Measurements from ENCODE around the gene TRHDE.

Gene TRHDE

GRCh38 chr12:72272091-72272661, at the start of gene TRHDE:
TSS of gene TRHDE (plus strand) at chr12:72272370. CDS start at chr12:72272644, 274 bp downstream.
- no peak for DNase-seq

- no peak for DNase-seq
These were observed 45.7 kb upstream of the TRHDE start for GRCh38 chr12:72226510-72226909.

GRCh38 chr12:72228424-72228823, 43.7 kb upstream of the TRHDE start:
- DNase-seq: no peak

- DNase-seq: no peak
These were observed 41.6 kb upstream of the TRHDE start for GRCh38 chr12:72230589-72230988.

- DNase-seq: no peak
These were observed 37.3 kb upstream of the TRHDE start for GRCh38 chr12:72234886-72235285.

- no peak for DNase-seq
These were observed 36.0 kb upstream of the TRHDE start for GRCh38 chr12:72236071-72236705.

- no peak for DNase-seq
These were observed 30.6 kb upstream of the TRHDE start for GRCh38 chr12:72241552-72241951.

GRCh38 chr12:72242946-72243345, 29.2 kb upstream of the TRHDE start:
- DNase-seq: no peak

- no peak for DNase-seq
These were observed 25.8 kb upstream of the TRHDE start for GRCh38 chr12:72246370-72246769.

- no peak for DNase-seq
These were observed 21.8 kb upstream of the TRHDE start for GRCh38 chr12:72250346-72250745.

- DNase-seq: no peak
These were observed 15.4 kb upstream of the TRHDE start for GRCh38 chr12:72256725-72257124.

GRCh38 chr12:72261885-72262284, 10.3 kb upstream of the TRHDE start:
- DNase-seq: no peak

GRCh38 chr12:72264548-72265175, 7.5 kb upstream of the TRHDE start:
- DNase-seq: no peak

GRCh38 chr12:72267974-72268373, 4.2 kb upstream of the TRHDE start:
- DNase-seq: no peak

GRCh38 chr12:72268386-72268785, 3.8 kb upstream of the TRHDE start:
- no peak for DNase-seq

- no peak for DNase-seq
These were observed 2.7 kb upstream of the TRHDE start for GRCh38 chr12:72269491-72269890.

GRCh38 chr12:72270246-72270645, 1.9 kb upstream of the TRHDE start:
- no peak for DNase-seq

GRCh38 chr12:72270961-72271360, 1.2 kb upstream of the TRHDE start:
- DNase-seq: no peak

GRCh38 chr12:72271451-72272090, 599 bp upstream of the TRHDE start:
- no peak for DNase-seq

- DNase-seq: no peak
These were observed 745 bp downstream of the TRHDE start for GRCh38 chr12:72272731-72273498.

- no peak for DNase-seq
These were observed 1.3 kb downstream of the TRHDE start for GRCh38 chr12:72273499-72273837.

- no peak for DNase-seq
These were observed 1.7 kb downstream of the TRHDE start for GRCh38 chr12:72273851-72274351.

- no peak for DNase-seq
These were observed 2.8 kb downstream of the TRHDE start for GRCh38 chr12:72274931-72275330.
